ENCODE measurements around the gene DMXL2.
"Not testable (repeated sequence)": the region's sequence is repeated elsewhere in the genome, so short reads cannot be mapped to it uniquely, and the experiment has no call there.

DMXL2 gene

GRCh38 chr15:51622604-51623370 lies at the start of gene DMXL2:
Gene DMXL2 (minus strand): TSS chr15:51622771. CDS start chr15:51622545, 226 bp downstream.
- peak; percentile 39 to 97 (median 83) for DNase-seq

GRCh38 chr15:51672155-51672687 lies 49.6 kb upstream of the DMXL2 start:
- peak in 9 of 51 donors; percentile 4 to 25 (median 11) for DNase-seq

GRCh38 chr15:51669381-51669780 lies 46.8 kb upstream of the DMXL2 start:
- DNase-seq: no peak

GRCh38 chr15:51668446-51668845 lies 45.9 kb upstream of the DMXL2 start:
- DNase-seq: no peak

GRCh38 chr15:51667478-51667877 lies 44.9 kb upstream of the DMXL2 start:
- DNase-seq: no peak

- DNase-seq: no peak
Observed at GRCh38 chr15:51661072-51661471, 38.5 kb upstream of the DMXL2 start.

GRCh38 chr15:51658664-51659063 lies 36.1 kb upstream of the DMXL2 start:
- no peak for DNase-seq

GRCh38 chr15:51655401-51656057 lies 33.0 kb upstream of the DMXL2 start:
- DNase-seq: not testable (repeated sequence)

- DNase-seq: no peak
Observed at GRCh38 chr15:51652084-51652668, 29.6 kb upstream of the DMXL2 start.

GRCh38 chr15:51649659-51650521 lies 27.3 kb upstream of the DMXL2 start:
- peak in 16 of 51 donors; percentile 2 to 71 (median 14) for DNase-seq

GRCh38 chr15:51648643-51649042 lies 26.1 kb upstream of the DMXL2 start:
- not testable (repeated sequence) for DNase-seq

- DNase-seq: not testable (repeated sequence)
Observed at GRCh38 chr15:51648101-51648500, 25.5 kb upstream of the DMXL2 start.

GRCh38 chr15:51647128-51647562 lies 24.6 kb upstream of the DMXL2 start:
- DNase-seq: peak in 18 of 51 donors; percentile 1 to 44 (median 9)

- no peak for DNase-seq
Observed at GRCh38 chr15:51642696-51643095, 20.1 kb upstream of the DMXL2 start.

- DNase-seq: no peak
Observed at GRCh38 chr15:51641490-51642130, 19.0 kb upstream of the DMXL2 start.

- no peak for DNase-seq
Observed at GRCh38 chr15:51634591-51635198, 12.1 kb upstream of the DMXL2 start.

GRCh38 chr15:51629612-51630011 lies 7.0 kb upstream of the DMXL2 start:
- peak in 7 of 51 donors; percentile 1 to 10 (median 3) for DNase-seq

- DNase-seq: no peak
Observed at GRCh38 chr15:51625236-51625635, 2.7 kb upstream of the DMXL2 start.

GRCh38 chr15:51624022-51624421 lies 1.5 kb upstream of the DMXL2 start:
- DNase-seq: no peak

- DNase-seq: no peak
Observed at GRCh38 chr15:51623386-51623938, 891 bp upstream of the DMXL2 start.

Measured in hypothalamus (tissue), 51 donors.